WTC11 (cell line): Measurements from ENCODE around the gene SRSF2. TPM values are rescaled to one million over a fixed set of nuclear protein-coding genes. Genes with fewer than 3 reads are reported as not detected.

Experiments used
- ATAC-seq: fragments of 200-7000 bp; cut with Tn5 transposase; 2 replicates; pipeline ENCODE4 v1.10.0; 2021; ENCODE audit warnings: mild to moderate bottlenecking, moderate library complexity
- CTCF ChIA-PET: fragments of 300-600 bp; sonication (Branson Sonifier 250); formaldehyde crosslinking; loops from one replicate; lab custom pipeline; 2021; ENCODE audit warnings: antibody characterized with exemption; lab: Charles Lee
- POLR2A ChIA-PET: fragments of 350-600 bp; sonication (Branson Sonifier 250); formaldehyde crosslinking; loops from one replicate; lab custom pipeline; 2021; ENCODE audit warnings: antibody characterized with exemption; lab: Charles Lee
- DNase-seq: peaks from one replicate; pipeline ENCODE4 v3.0.0; 2021; ENCODE audit warnings: low spot score
- H3K27ac Mint-ChIP-seq: 2 replicates; pipeline ENCODE4 v1.8.0; 2021; ENCODE audit warnings: mixed read lengths
- H3K27me3 Mint-ChIP-seq: 2 replicates; pipeline ENCODE4 v1.8.0; 2021; ENCODE audit warnings: low read depth, mild to moderate bottlenecking, moderate library complexity, mixed read lengths
- H3K36me3 Mint-ChIP-seq: 2 replicates; pipeline ENCODE4 v1.8.0; 2021; ENCODE audit warnings: mixed read lengths
- H3K4me1 Mint-ChIP-seq: 2 replicates; pipeline ENCODE4 v1.8.0; 2022; ENCODE audit warnings: mixed read lengths
- H3K4me3 Mint-ChIP-seq: 2 replicates; pipeline ENCODE4 v1.8.0; 2021; ENCODE audit warnings: mild to moderate bottlenecking, moderate library complexity, mixed read lengths
- H3K9me3 Mint-ChIP-seq: 2 replicates; pipeline ENCODE4 v1.8.0; 2021; ENCODE audit warnings: mixed read lengths
- E2F4 ChIP-seq: sonication (generic); formaldehyde crosslinking; IDR thresholded peaks from 2 replicates; pipeline ENCODE4 v1.8.1; 2022; ENCODE audit warnings: low read depth, mild to moderate bottlenecking, moderate library complexity, missing genetic modification reagents, borderline replicate concordance
- ETV6 ChIP-seq: sonication (generic); formaldehyde crosslinking; IDR thresholded peaks from 2 replicates; pipeline ENCODE4 v1.8.1; 2022; ENCODE audit warnings: mild to moderate bottlenecking, missing genetic modification reagents
- FOXP1 ChIP-seq: sonication (generic); formaldehyde crosslinking; IDR thresholded peaks from 2 replicates; pipeline ENCODE4 v1.8.0; 2022; ENCODE audit warnings: missing genetic modification reagents, mild to moderate bottlenecking, moderate library complexity, borderline replicate concordance
- NFATC4 ChIP-seq: fragments of 250-450 bp; sonication (Bioruptor Pico); IDR thresholded peaks from 2 replicates; pipeline ENCODE4 v1.9.0; 2021; ENCODE audit warnings: mild to moderate bottlenecking
- SMAD3 ChIP-seq: sonication (generic); formaldehyde crosslinking; IDR thresholded peaks from 2 replicates; pipeline ENCODE4 v1.8.0; 2022; ENCODE audit warnings: missing genetic modification reagents, mild to moderate bottlenecking, borderline replicate concordance
- SP1 ChIP-seq: sonication (generic); formaldehyde crosslinking; conservative IDR thresholded peaks from 2 replicates; pipeline ENCODE4 v1.8.1; 2022; ENCODE audit warnings: missing genetic modification reagents
- TEAD4 ChIP-seq: sonication (generic); formaldehyde crosslinking; IDR thresholded peaks from 2 replicates; pipeline ENCODE4 v1.8.0; 2022; ENCODE audit warnings: mild to moderate bottlenecking, missing genetic modification reagents
- ZNF121 ChIP-seq: sonication (generic); formaldehyde crosslinking; IDR thresholded peaks from 2 replicates; pipeline ENCODE4 v1.8.0; 2023; ENCODE audit warnings: missing genetic modification reagents
- ZNF219 ChIP-seq: sonication (generic); formaldehyde crosslinking; IDR thresholded peaks from 2 replicates; pipeline ENCODE4 v1.8.0; 2023; ENCODE audit warnings: missing genetic modification reagents, mild to moderate bottlenecking, borderline replicate concordance
- ZNF416 ChIP-seq: fragments of 250-450 bp; sonication (Bioruptor Pico); IDR thresholded peaks from 2 replicates; pipeline ENCODE4 v1.9.0; 2021; ENCODE audit warnings: mild to moderate bottlenecking, inconsistent platforms
- ZNF423 ChIP-seq: fragments of 250-450 bp; sonication (Bioruptor Pico); IDR thresholded peaks from 2 replicates; pipeline ENCODE4 v2.1.2; 2022; ENCODE audit warnings: mild to moderate bottlenecking, moderate library complexity
- ZNF425 ChIP-seq: fragments of 250-450 bp; sonication (Bioruptor Pico); conservative IDR thresholded peaks from 2 replicates; pipeline ENCODE4 v1.9.0; 2021; ENCODE audit warnings: mild to moderate bottlenecking
- ZNF671 ChIP-seq: fragments of 250-450 bp; sonication (Bioruptor Pico); IDR thresholded peaks from 2 replicates; pipeline ENCODE4 v1.8.0; 2021; ENCODE audit warnings: mild to moderate bottlenecking
- total RNA-seq: library from RNA; stranded (reverse); gene quantifications from 3 replicates; pipeline ENCODE4 v1.2.3, GENCODE V29; 2021
- TF ChIP-seq, protein P1 (sequence below): sonication (generic); formaldehyde crosslinking; IDR thresholded peaks from 2 replicates; pipeline ENCODE4 v1.8.0; 2022; ENCODE audit warnings: mild to moderate bottlenecking, missing genetic modification reagents
- TF ChIP-seq, protein P2 (sequence below): fragments of 250-450 bp; sonication (Bioruptor Pico); IDR thresholded peaks from 2 replicates; pipeline ENCODE4 v1.9.0; 2021; ENCODE audit warnings: moderate library complexity, mild to moderate bottlenecking, inconsistent platforms, borderline replicate concordance
- TF ChIP-seq, protein P3 (sequence below): sonication (generic); formaldehyde crosslinking; IDR thresholded peaks from 2 replicates; pipeline ENCODE4 v1.8.0; 2022; ENCODE audit warnings: mild to moderate bottlenecking, missing genetic modification reagents
- TF ChIP-seq, protein P4 (sequence below): sonication (generic); formaldehyde crosslinking; IDR thresholded peaks from 2 replicates; pipeline ENCODE4 v1.8.1; 2023; ENCODE audit warnings: mild to moderate bottlenecking, missing genetic modification reagents, moderate library complexity
- TF ChIP-seq, protein P5 (sequence below): sonication (generic); formaldehyde crosslinking; IDR thresholded peaks from 2 replicates; pipeline ENCODE4 v1.8.0; 2023; ENCODE audit warnings: missing genetic modification reagents, mild to moderate bottlenecking, borderline replicate concordance

Gene SRSF2
- total RNA-seq, 1 experiment from 2014 or later: 355 TPM

DNA sequence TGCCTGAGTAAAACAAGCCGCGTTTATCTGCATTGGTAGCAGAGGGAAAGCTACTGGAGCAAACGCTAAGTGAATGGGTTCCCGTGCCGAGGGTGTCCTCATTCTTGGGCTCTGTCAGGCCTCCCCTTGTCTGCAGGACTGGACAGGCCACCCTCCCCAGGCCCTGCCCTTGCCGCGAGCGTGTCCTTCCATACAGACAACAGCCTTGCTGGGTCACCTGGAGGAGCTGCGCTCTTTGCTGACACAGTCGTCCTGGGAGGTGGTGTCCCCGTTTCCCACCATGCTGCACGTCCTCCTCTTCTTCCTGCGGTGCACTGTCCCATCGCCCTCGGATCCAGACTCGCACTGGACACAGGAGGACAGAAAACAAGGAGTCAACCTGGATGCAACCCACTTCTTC is 18.6 kb downstream of the SRSF2 start:
- Mint-ChIP-seq H3K36me3 (peaks cover 62% of the 10 kb centered on the region), H3K4me3 (no peak overlapping the region)
- DNase-seq (no peak), ATAC-seq (no peak)
- ChIA-PET CTCF (interaction anchor here (2.6 to 2.7 kb wide), 2 partner anchors 10 to 37 kb away, joined by 10 to 13 read pairs; no protein-coding TSS in a partner anchor), POLR2A (no interaction called here)
- no peak for TF ChIP-seq ZNF416 (CRISPR knock-in tag)
- TF ChIP-seq ZNF121 (CRISPR knock-in tag): no peak
- TF ChIP-seq, protein P1, sequence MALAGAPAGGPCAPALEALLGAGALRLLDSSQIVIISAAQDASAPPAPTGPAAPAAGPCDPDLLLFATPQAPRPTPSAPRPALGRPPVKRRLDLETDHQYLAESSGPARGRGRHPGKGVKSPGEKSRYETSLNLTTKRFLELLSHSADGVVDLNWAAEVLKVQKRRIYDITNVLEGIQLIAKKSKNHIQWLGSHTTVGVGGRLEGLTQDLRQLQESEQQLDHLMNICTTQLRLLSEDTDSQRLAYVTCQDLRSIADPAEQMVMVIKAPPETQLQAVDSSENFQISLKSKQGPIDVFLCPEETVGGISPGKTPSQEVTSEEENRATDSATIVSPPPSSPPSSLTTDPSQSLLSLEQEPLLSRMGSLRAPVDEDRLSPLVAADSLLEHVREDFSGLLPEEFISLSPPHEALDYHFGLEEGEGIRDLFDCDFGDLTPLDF (CRISPR knock-in tag): no peak
- TF ChIP-seq, protein P2, sequence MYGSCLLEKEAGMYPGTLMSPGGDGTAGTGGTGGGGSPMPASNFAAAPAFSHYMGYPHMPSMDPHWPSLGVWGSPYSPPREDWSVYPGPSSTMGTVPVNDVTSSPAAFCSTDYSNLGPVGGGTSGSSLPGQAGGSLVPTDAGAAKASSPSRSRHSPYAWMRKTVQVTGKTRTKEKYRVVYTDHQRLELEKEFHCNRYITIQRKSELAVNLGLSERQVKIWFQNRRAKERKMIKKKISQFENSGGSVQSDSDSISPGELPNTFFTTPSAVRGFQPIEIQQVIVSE: no peak
- TF ChIP-seq ZNF425 (CRISPR knock-in tag): no peak
- no peak for TF ChIP-seq ZNF423 (CRISPR knock-in tag)
- no peak for TF ChIP-seq TEAD4 (CRISPR knock-in tag)
- TF ChIP-seq ZNF219 (CRISPR knock-in tag): no peak
- no peak for TF ChIP-seq FOXP1
- TF ChIP-seq ETV6 (CRISPR knock-in tag): no peak
- TF ChIP-seq SP1 (CRISPR knock-in tag): no peak
- TF ChIP-seq SMAD3: no peak
- TF ChIP-seq, protein P3, sequence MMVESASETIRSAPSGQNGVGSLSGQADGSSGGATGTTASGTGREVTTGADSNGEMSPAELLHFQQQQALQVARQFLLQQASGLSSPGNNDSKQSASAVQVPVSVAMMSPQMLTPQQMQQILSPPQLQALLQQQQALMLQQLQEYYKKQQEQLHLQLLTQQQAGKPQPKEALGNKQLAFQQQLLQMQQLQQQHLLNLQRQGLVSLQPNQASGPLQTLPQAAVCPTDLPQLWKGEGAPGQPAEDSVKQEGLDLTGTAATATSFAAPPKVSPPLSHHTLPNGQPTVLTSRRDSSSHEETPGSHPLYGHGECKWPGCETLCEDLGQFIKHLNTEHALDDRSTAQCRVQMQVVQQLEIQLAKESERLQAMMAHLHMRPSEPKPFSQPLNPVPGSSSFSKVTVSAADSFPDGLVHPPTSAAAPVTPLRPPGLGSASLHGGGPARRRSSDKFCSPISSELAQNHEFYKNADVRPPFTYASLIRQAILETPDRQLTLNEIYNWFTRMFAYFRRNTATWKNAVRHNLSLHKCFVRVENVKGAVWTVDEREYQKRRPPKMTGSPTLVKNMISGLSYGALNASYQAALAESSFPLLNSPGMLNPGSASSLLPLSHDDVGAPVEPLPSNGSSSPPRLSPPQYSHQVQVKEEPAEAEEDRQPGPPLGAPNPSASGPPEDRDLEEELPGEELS (CRISPR knock-in tag): no peak
- TF ChIP-seq ZNF671 (CRISPR knock-in tag): no peak
- TF ChIP-seq, protein P4, sequence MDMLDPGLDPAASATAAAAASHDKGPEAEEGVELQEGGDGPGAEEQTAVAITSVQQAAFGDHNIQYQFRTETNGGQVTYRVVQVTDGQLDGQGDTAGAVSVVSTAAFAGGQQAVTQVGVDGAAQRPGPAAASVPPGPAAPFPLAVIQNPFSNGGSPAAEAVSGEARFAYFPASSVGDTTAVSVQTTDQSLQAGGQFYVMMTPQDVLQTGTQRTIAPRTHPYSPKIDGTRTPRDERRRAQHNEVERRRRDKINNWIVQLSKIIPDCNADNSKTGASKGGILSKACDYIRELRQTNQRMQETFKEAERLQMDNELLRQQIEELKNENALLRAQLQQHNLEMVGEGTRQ (CRISPR knock-in tag): no peak
- no peak for TF ChIP-seq NFATC4 (CRISPR knock-in tag)
- TF ChIP-seq, protein P5, sequence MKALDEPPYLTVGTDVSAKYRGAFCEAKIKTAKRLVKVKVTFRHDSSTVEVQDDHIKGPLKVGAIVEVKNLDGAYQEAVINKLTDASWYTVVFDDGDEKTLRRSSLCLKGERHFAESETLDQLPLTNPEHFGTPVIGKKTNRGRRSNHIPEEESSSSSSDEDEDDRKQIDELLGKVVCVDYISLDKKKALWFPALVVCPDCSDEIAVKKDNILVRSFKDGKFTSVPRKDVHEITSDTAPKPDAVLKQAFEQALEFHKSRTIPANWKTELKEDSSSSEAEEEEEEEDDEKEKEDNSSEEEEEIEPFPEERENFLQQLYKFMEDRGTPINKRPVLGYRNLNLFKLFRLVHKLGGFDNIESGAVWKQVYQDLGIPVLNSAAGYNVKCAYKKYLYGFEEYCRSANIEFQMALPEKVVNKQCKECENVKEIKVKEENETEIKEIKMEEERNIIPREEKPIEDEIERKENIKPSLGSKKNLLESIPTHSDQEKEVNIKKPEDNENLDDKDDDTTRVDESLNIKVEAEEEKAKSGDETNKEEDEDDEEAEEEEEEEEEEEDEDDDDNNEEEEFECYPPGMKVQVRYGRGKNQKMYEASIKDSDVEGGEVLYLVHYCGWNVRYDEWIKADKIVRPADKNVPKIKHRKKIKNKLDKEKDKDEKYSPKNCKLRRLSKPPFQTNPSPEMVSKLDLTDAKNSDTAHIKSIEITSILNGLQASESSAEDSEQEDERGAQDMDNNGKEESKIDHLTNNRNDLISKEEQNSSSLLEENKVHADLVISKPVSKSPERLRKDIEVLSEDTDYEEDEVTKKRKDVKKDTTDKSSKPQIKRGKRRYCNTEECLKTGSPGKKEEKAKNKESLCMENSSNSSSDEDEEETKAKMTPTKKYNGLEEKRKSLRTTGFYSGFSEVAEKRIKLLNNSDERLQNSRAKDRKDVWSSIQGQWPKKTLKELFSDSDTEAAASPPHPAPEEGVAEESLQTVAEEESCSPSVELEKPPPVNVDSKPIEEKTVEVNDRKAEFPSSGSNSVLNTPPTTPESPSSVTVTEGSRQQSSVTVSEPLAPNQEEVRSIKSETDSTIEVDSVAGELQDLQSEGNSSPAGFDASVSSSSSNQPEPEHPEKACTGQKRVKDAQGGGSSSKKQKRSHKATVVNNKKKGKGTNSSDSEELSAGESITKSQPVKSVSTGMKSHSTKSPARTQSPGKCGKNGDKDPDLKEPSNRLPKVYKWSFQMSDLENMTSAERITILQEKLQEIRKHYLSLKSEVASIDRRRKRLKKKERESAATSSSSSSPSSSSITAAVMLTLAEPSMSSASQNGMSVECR (CRISPR knock-in tag): no peak
- no peak for TF ChIP-seq E2F4 (CRISPR knock-in tag)
- TF ChIP-seq, all 79 proteins: peak for 0
- Mint-ChIP-seq H3K4me1 (no peaks in the 10 kb centered on the region), H3K9me3 (no peaks in the 10 kb centered on the region), H3K27me3 (no peaks in the 10 kb centered on the region), H3K27ac (no peak overlapping the region)
